Spinal cord (tissue), 10 donors: ENCODE data around the gene ST7. TPM values are rescaled to one million over a fixed set of nuclear protein-coding genes. Genes with fewer than 3 reads are reported as not detected.

Source experiments
- DNase-seq, 6 donors: peaks; one replicate each; pipeline versions ENCODE4 v3.0.0 to v3.0.0-alpha.2; 2013 to 2015; ENCODE audit warnings: low spot score in 6 of 6, low read depth in 4 of 6
- H3K27ac ChIP-seq: one replicate; pipeline ENCODE4 v1.5.1; 2013; ENCODE audit warnings: low read depth, low read length, control low read depth
- H3K27me3 ChIP-seq: one replicate; pipeline ENCODE4 v1.6.1; 2013; ENCODE audit warnings: low read length; ENCODE audit not compliant: control insufficient read depth, insufficient read depth
- H3K36me3 ChIP-seq: one replicate; pipeline ENCODE4 v1.6.1; 2013; ENCODE audit warnings: low read length; ENCODE audit not compliant: control insufficient read depth, insufficient read depth
- H3K4me1 ChIP-seq: one replicate; pipeline ENCODE4 v1.6.1; 2013; ENCODE audit warnings: low read length; ENCODE audit not compliant: control insufficient read depth, insufficient read depth
- H3K4me3 ChIP-seq: one replicate; pipeline ENCODE4 v1.5.1; 2013; ENCODE audit warnings: low read depth, low read length, control low read depth
- H3K9me3 ChIP-seq: one replicate; pipeline ENCODE4 v1.6.1; 2013; ENCODE audit warnings: low read length; ENCODE audit not compliant: control insufficient read depth, insufficient read depth
- WGBS: methylation state at CpG from one replicate; pipeline ENCODE4 v1.1.5; 2013; ENCODE audit warnings: missing lambda C conversion rate; ENCODE audit not compliant: insufficient coverage; 5-methylcytosine and 5-hydroxymethylcytosine counted together
- polyA plus RNA-seq, 2 donors: library from polyadenylated mRNA; unstranded; fragments of 120-200 nt; gene quantifications; one replicate each; pipeline ENCODE4 v1.2.1, GENCODE V29; 2013; ENCODE audit not compliant: insufficient read length in 2 of 2
- total RNA-seq, 2 donors: library from RNA; depleted of rRNA in 1 of 2; stranded (reverse); fragments of 120-200 nt in 1 of 2; fragments of >200 nt in 1 of 2; gene quantifications; one replicate each; pipeline versions ENCODE4 v1.2.3 to v1.2.4, GENCODE V29; 2013 to 2014
- donor health status: healthy.

The ST7 gene
- total and polyA plus RNA-seq, 4 donors = 27.0 to 35.7 (median 31.8) TPM

GRCh38 chr7:117145333-117145732 is 192.0 kb downstream of the ST7 start:
- H3K36me3 ChIP-seq = peaks cover 6% of the 10 kb centered on the region
- no peaks in the 10 kb centered on the region for H3K4me1 ChIP-seq
- no peak overlapping the region for H3K4me3 ChIP-seq
- DNase-seq = no peak
- no peak overlapping the region for H3K27ac ChIP-seq
- H3K27me3 ChIP-seq = no peaks in the 10 kb centered on the region
- no CpG with 5 or more reads among the region's 1 CpG for WGBS
- no peaks in the 10 kb centered on the region for H3K9me3 ChIP-seq

GRCh38 chr7:117146059-117146458 is 192.8 kb downstream of the ST7 start:
- 80% methylated on average over 1 of the region's 1 CpG for WGBS
- Histone ChIP-seq H3K27me3 (no peaks in the 10 kb centered on the region), H3K4me3 (no peak overlapping the region), H3K36me3 (peaks cover 6% of the 10 kb centered on the region), H3K9me3 (no peaks in the 10 kb centered on the region), H3K4me1 (no peaks in the 10 kb centered on the region), H3K27ac (no peak overlapping the region)
- DNase-seq = no peak

- Histone ChIP-seq H3K9me3 (no peaks in the 10 kb centered on the region), H3K4me1 (no peaks in the 10 kb centered on the region), H3K36me3 (peaks cover 6% of the 10 kb centered on the region), H3K27me3 (no peaks in the 10 kb centered on the region), H3K4me3 (no peak overlapping the region), H3K27ac (no peak overlapping the region)
- no peak for DNase-seq
- 79% methylated on average over 3 of the region's 3 CpGs for WGBS
Observed at GRCh38 chr7:117146511-117146910, 193.2 kb downstream of the ST7 start.

GRCh38 chr7:117148971-117149370 is 195.7 kb downstream of the ST7 start:
- no peaks in the 10 kb centered on the region for H3K9me3 ChIP-seq
- H3K27ac ChIP-seq = no peak overlapping the region
- no peaks in the 10 kb centered on the region for H3K27me3 ChIP-seq
- WGBS = 91% methylated on average over 3 of the region's 4 CpGs
- H3K4me1 ChIP-seq = no peaks in the 10 kb centered on the region
- H3K36me3 ChIP-seq = no peaks in the 10 kb centered on the region
- DNase-seq = no peak
- H3K4me3 ChIP-seq = no peak overlapping the region

GRCh38 chr7:117149692-117150091 is 196.4 kb downstream of the ST7 start:
- Histone ChIP-seq H3K4me1 (no peaks in the 10 kb centered on the region), H3K27me3 (no peaks in the 10 kb centered on the region), H3K4me3 (no peak overlapping the region), H3K9me3 (no peaks in the 10 kb centered on the region), H3K36me3 (no peaks in the 10 kb centered on the region), H3K27ac (no peak overlapping the region)
- WGBS = no CpG with 5 or more reads among the region's 3 CpGs
- DNase-seq = no peak

- Histone ChIP-seq H3K27me3 (no peaks in the 10 kb centered on the region), H3K27ac (no peak overlapping the region), H3K9me3 (no peaks in the 10 kb centered on the region), H3K4me3 (no peak overlapping the region), H3K4me1 (no peaks in the 10 kb centered on the region), H3K36me3 (no peaks in the 10 kb centered on the region)
- DNase-seq = no peak
- WGBS = 92% methylated on average over 2 of the region's 3 CpGs
Observed at GRCh38 chr7:117152213-117153007, 199.1 kb downstream of the ST7 start.

GRCh38 chr7:117153016-117153545 is 199.8 kb downstream of the ST7 start:
- H3K9me3 ChIP-seq = no peaks in the 10 kb centered on the region
- no peaks in the 10 kb centered on the region for H3K27me3 ChIP-seq
- H3K27ac ChIP-seq = no peak overlapping the region
- no peaks in the 10 kb centered on the region for H3K36me3 ChIP-seq
- H3K4me1 ChIP-seq = peaks cover 4% of the 10 kb centered on the region
- DNase-seq = no peak
- WGBS = 100% methylated on average over 1 of the region's 1 CpG
- H3K4me3 ChIP-seq = no peak overlapping the region

GRCh38 chr7:117154721-117155120 is 201.4 kb downstream of the ST7 start:
- H3K9me3 ChIP-seq = no peaks in the 10 kb centered on the region
- no peak overlapping the region for H3K4me3 ChIP-seq
- DNase-seq = no peak
- H3K36me3 ChIP-seq = no peaks in the 10 kb centered on the region
- H3K27me3 ChIP-seq = no peaks in the 10 kb centered on the region
- WGBS = no CpG with 5 or more reads among the region's 1 CpG
- H3K27ac ChIP-seq = no peak overlapping the region
- peaks cover 4% of the 10 kb centered on the region for H3K4me1 ChIP-seq

GRCh38 chr7:117155694-117156093 is 202.4 kb downstream of the ST7 start:
- H3K36me3 ChIP-seq = no peaks in the 10 kb centered on the region

More at GRCh38 chr7:117155694-117156093, 202.4 kb downstream of the ST7 start:
- H3K4me1 ChIP-seq = peaks cover 4% of the 10 kb centered on the region
- no peak overlapping the region for H3K27ac ChIP-seq
- no peaks in the 10 kb centered on the region for H3K9me3 ChIP-seq
- DNase-seq = no peak
- H3K4me3 ChIP-seq = no peak overlapping the region
- no peaks in the 10 kb centered on the region for H3K27me3 ChIP-seq
- no CpG with 5 or more reads among the region's 1 CpG for WGBS
